HUDEP-2 (cell line): ENCODE results near the gene NPHP4.

Source experiments
- DNase-seq, 76 experiments: peaks; one replicate each; lab custom pipeline; 2025; ENCODE audit not compliant: unreplicated experiment in 76 of 76; lab: John Stamatoyannopoulos, UW

The NPHP4 gene

GRCh38 chr1:5884110-5884509, 108.1 kb downstream of the NPHP4 start:
- no peak for DNase-seq

- DNase-seq = no peak
Measured at GRCh38 chr1:5883129-5884048, 108.8 kb downstream of the NPHP4 start.

- no peak for DNase-seq
Measured at GRCh38 chr1:5882367-5883128, 109.7 kb downstream of the NPHP4 start.

DNA sequence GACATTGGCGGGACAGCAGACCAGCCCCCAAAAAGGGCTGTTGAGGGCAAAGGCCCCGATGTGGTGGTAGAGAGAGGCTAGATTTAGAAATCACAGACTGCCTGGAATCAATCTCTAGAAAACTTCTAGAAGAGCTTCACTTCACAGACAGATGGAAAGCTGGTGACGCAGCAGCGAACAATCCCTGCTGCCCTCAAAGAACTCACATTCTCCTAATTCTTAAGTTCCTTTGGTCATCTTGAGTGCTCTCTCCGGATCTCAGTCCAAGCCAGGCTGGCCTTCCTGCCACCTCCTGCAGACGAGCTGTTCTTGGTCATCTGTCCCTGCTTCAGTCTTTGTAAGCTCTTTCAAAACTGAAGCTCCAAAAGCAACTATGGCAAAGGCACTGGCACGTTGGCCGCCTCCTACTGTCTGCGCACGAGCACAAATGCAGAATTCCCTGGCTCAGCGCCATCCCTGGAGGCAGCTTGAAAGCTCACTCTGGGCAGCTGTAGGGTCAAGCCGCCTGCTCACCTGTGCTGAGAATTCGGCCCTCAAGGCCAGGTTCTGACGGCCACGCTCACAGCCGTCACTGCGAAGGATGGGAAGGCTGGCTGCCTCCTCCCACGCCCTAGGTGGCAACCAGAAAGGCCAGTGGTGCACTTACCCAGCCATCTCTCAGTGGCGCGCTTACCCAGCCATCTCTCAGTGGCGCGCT, 110.6 kb downstream of the NPHP4 start:
- DNase-seq = no peak

- DNase-seq = no peak
Measured at GRCh38 chr1:5880630-5881405, 111.4 kb downstream of the NPHP4 start.

- no peak for DNase-seq
Measured at GRCh38 chr1:5879421-5879820, 112.8 kb downstream of the NPHP4 start.

DNA sequence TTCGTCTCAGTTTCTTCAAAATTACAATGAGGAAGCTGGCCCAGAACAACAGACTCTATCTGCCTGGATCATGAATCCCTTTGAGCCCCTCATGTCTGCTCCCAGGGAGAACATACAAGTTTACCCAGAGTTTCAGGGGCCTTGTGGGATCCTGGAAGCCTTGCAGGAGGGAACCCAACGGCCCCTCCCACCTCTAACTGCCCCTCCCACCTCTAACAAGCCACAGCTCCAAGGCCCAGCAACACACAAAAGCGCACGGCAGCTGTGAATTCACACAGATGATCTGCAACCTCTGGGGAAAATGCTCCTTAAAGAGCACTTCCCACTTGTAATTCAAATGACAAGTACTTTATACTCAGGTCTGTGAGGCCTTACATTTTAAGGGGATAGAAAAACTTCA, 113.3 kb downstream of the NPHP4 start:
- no peak for DNase-seq

- no peak for DNase-seq
Measured at GRCh38 chr1:5877683-5878530, 114.3 kb downstream of the NPHP4 start.

DNA sequence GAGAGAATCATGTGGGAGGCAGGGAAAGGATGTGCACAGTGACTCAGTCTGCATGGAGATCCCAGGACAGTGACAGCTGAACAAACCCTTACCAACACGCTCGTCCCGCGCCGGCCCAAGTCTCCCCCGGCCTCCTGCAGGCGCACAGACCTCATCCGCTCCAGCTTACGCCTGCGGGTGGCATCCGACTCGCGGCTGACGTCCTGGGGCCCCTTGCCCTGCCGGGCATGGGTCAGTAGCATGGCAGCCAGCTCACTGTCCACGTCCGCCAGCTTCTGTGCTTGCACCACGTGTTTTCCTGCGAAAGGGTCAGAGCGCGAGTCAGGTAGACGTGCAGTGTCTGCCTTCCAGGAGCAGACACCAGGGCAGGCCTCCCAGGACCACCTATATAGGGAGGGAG, 115.2 kb downstream of the NPHP4 start:
- no peak for DNase-seq

DNA sequence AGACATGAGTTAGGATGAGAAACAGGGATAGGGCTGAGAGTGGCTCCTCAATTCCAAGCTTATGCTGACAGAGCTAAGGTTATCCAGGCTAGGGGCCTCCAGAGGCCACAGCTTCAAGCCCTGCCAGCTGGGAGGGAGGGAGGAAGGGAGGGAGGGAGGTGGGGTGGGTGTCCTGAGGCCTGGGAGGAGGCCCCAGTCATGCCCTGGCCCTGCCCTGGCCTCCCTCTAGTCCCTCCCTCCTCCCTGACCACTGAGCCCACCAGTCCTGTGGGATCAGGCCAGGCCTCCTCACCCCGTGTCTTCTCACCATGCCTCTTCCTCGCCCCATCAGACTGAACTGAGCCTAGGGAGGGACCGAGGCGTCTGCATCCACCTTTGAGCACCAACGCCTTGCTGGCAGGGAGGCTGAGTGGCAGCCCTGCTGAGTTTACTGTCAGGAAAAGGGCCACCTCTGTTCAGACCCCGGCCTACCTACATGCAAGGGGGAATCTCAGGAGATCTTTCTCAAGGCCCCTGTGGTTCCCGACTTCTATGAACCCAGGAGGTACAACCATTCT, 116.1 kb downstream of the NPHP4 start:
- DNase-seq = no peak

- DNase-seq = no peak
Measured at GRCh38 chr1:5875345-5875910, 116.8 kb downstream of the NPHP4 start.

- no peak for DNase-seq
Measured at GRCh38 chr1:5874416-5875110, 117.7 kb downstream of the NPHP4 start.

GRCh38 chr1:5873556-5873955, 118.7 kb downstream of the NPHP4 start:
- no peak for DNase-seq

GRCh38 chr1:5872886-5873285, 119.3 kb downstream of the NPHP4 start:
- no peak for DNase-seq

- DNase-seq = no peak
Measured at GRCh38 chr1:5868931-5869500, 123.2 kb downstream of the NPHP4 start.

GRCh38 chr1:5865774-5866173, 126.5 kb downstream of the NPHP4 start:
- no peak for DNase-seq

DNA sequence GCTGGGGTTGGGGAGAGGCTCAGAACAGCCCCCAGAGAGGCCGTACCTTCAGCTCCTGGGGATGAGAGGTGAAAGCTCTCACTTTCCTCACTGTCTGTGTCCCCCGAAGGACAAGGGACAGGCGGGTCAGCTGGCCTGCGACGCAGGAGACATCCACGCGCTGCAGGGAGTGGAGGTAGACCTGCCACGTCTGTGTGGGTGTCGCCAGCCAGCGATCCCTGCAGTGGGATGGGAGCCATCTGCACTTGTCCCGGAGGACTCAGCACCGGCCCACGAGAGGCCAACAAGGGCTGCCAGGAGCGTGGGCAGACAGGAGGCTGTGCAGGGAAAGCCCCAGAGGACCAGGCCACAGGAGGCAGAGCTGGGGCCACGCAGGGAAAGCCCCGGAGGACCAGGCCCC, 127.2 kb downstream of the NPHP4 start:
- no peak for DNase-seq

- no peak for DNase-seq
Measured at GRCh38 chr1:5864256-5864655, 128.0 kb downstream of the NPHP4 start.
